Activated T-cell treated with anti-CD3 and anti-CD28 coated beads for 24 hours (primary cell): Measurements from ENCODE around the gene SHKBP1.
"Not testable (repeated sequence)": the region's sequence is repeated elsewhere in the genome, so short reads cannot be mapped to it uniquely, and the experiment has no call there.

Experiments
- DNase-seq: peaks from one replicate; pipeline ENCODE4 v3.0.0-alpha.2; 2020; ENCODE audit warnings: low read depth

SHKBP1 gene

GRCh38 chr19:40576585-40577451 is at the start of gene SHKBP1:
TSS of gene SHKBP1 (plus strand) at chr19:40576873. CDS start at chr19:40576900, 27 bp downstream.
- peak; percentile 94 for DNase-seq

- DNase-seq: no peak
Measured at GRCh38 chr19:40528078-40528477, 48.6 kb upstream of the SHKBP1 start.

GRCh38 chr19:40528533-40529092 is 48.1 kb upstream of the SHKBP1 start:
- no peak for DNase-seq

GRCh38 chr19:40529093-40529954 is 47.3 kb upstream of the SHKBP1 start:
- DNase-seq: peak; percentile 85

GRCh38 chr19:40530091-40530901 is 46.4 kb upstream of the SHKBP1 start:
- DNase-seq: no peak

GRCh38 chr19:40533508-40533907 is 43.2 kb upstream of the SHKBP1 start:
- DNase-seq: no peak

- DNase-seq: no peak
Measured at GRCh38 chr19:40534148-40534547, 42.5 kb upstream of the SHKBP1 start.

GRCh38 chr19:40539070-40539469 is 37.6 kb upstream of the SHKBP1 start:
- DNase-seq: no peak

- DNase-seq: no peak
Measured at GRCh38 chr19:40542202-40542859, 34.3 kb upstream of the SHKBP1 start.

- no peak for DNase-seq
Measured at GRCh38 chr19:40543029-40543597, 33.6 kb upstream of the SHKBP1 start.

GRCh38 chr19:40546153-40546841 is 30.4 kb upstream of the SHKBP1 start:
- DNase-seq: not testable (repeated sequence)

- DNase-seq: not testable (repeated sequence)
Measured at GRCh38 chr19:40547190-40547589, 29.5 kb upstream of the SHKBP1 start.

GRCh38 chr19:40547836-40548235 is 28.8 kb upstream of the SHKBP1 start:
- DNase-seq: no peak

- DNase-seq: peak; percentile 65
Measured at GRCh38 chr19:40549007-40549708, 27.5 kb upstream of the SHKBP1 start.

- no peak for DNase-seq
Measured at GRCh38 chr19:40550951-40551350, 25.7 kb upstream of the SHKBP1 start.

- DNase-seq: no peak
Measured at GRCh38 chr19:40552848-40553247, 23.8 kb upstream of the SHKBP1 start.

- no peak for DNase-seq
Measured at GRCh38 chr19:40553885-40554857, 22.5 kb upstream of the SHKBP1 start.

GRCh38 chr19:40555978-40556689 is 20.5 kb upstream of the SHKBP1 start:
- DNase-seq: no peak
